ENCODE measurements around the gene HIBADH. TPM values are rescaled to one million over a fixed set of nuclear protein-coding genes. Genes with fewer than 3 reads are reported as not detected.

HIBADH gene
- total RNA-seq, 4 donors from 2014 or later, result 49.3 to 70.9 (median 58.9) TPM

DNA sequence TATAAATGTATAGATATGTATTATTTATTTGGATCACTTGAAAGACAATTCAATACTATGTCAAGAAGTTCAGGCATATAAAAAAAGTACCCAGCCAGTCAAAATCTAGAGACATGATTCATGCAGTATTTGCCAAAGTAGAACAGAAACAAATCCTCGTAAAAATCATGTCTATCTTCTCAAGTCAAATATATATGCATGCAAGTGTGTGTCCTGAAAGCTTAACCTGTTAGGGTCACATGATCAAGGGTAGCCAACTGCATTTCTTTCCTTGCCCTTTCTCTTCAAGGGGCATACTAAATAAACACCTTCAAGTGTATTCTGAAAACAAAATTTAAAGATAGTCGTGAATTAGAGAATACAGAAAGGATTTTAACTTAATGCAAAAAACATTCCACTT, 107.0 kb downstream of the HIBADH start:
- Histone ChIP-seq H3K36me3 (no peaks in the 10 kb centered on the region), H3K4me3 (no peak overlapping the region), H3K4me1 (no peaks in the 10 kb centered on the region), H3K27me3 (no peaks in the 10 kb centered on the region), H3K27ac (no peak overlapping the region), H3K9me3 (no peaks in the 10 kb centered on the region)
- WGBS, 2 donors (ENCODE audit: low coverage in 1 of 2), result 83 to 89% methylated on average over 2 of the region's 2 CpGs
- TF ChIP-seq EP300 (IDR thresholded peaks at IDR 0.05) (no peak), POLR2AphosphoS5 (IDR thresholded peaks at IDR 0.05) (no peak), POLR2A (IDR thresholded peaks at IDR 0.05) (no peak)
- TF ChIP-seq, protein P1, sequence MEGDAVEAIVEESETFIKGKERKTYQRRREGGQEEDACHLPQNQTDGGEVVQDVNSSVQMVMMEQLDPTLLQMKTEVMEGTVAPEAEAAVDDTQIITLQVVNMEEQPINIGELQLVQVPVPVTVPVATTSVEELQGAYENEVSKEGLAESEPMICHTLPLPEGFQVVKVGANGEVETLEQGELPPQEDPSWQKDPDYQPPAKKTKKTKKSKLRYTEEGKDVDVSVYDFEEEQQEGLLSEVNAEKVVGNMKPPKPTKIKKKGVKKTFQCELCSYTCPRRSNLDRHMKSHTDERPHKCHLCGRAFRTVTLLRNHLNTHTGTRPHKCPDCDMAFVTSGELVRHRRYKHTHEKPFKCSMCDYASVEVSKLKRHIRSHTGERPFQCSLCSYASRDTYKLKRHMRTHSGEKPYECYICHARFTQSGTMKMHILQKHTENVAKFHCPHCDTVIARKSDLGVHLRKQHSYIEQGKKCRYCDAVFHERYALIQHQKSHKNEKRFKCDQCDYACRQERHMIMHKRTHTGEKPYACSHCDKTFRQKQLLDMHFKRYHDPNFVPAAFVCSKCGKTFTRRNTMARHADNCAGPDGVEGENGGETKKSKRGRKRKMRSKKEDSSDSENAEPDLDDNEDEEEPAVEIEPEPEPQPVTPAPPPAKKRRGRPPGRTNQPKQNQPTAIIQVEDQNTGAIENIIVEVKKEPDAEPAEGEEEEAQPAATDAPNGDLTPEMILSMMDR (IDR thresholded peaks at IDR 0.05), result no peak
- ATAC-seq, result no peak

DNA sequence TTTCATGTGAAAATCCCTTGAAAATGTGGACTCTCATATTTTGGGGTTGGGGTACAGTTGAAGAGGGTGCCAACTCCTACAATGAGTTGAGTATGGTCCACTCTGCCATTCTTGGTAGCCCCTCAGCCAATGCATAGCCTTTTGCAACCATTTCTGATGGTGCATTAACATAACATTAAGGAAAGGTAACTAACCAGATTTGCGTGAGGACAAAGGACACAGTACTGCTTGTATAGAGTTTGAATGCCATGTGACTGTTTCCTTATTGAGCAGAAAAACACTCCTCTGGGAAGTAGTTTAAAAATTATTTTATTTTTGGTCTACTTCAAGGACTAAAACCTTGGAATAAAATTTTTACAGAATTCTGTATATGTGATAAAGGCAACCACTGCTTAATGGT, 107.9 kb downstream of the HIBADH start:
- Histone ChIP-seq H3K36me3 (no peaks in the 10 kb centered on the region), H3K4me1 (no peaks in the 10 kb centered on the region), H3K9me3 (no peaks in the 10 kb centered on the region), H3K27me3 (no peaks in the 10 kb centered on the region), H3K4me3 (no peak overlapping the region), H3K27ac (no peak overlapping the region)
- no peak for TF ChIP-seq POLR2AphosphoS5 (IDR thresholded peaks at IDR 0.05)
- TF ChIP-seq, protein P1 (IDR thresholded peaks at IDR 0.05), result no peak
- TF ChIP-seq EP300 (IDR thresholded peaks at IDR 0.05), result no peak
- TF ChIP-seq POLR2A (IDR thresholded peaks at IDR 0.05), result no peak
- WGBS, 2 donors (ENCODE audit: low coverage in 1 of 2), result 100% methylated on average over 1 of the region's 1 CpG
- no peak for ATAC-seq

DNA sequence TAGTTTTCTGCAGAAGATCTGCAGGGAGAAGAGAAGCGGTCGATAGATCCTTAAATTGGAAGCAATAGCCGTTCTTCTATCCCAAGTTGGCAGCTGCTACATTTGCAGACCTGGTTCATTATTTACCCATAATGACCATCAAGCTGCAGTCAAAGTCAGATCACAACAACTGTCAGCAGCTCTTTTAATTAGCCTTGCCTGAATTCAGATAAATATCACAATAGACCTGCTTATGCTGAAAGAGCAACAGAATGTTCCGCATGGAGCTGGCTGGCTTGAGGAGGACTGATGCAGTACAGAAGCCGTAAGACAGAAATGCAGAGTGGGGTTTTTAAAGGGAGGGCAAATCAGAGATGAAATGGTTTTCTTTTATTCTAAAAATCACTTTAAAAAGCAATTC, 109.4 kb downstream of the HIBADH start:
- no peaks in the 10 kb centered on the region for H3K27me3 ChIP-seq
- ATAC-seq, result no peak
- WGBS, 2 donors (ENCODE audit: low coverage in 1 of 2), result 86 to 93% methylated on average over 5 of the region's 5 CpGs
- no peak overlapping the region for H3K4me3 ChIP-seq
- H3K36me3 ChIP-seq, result no peaks in the 10 kb centered on the region
- no peak overlapping the region for H3K27ac ChIP-seq
- TF ChIP-seq POLR2A (IDR thresholded peaks at IDR 0.05) (no peak), POLR2AphosphoS5 (IDR thresholded peaks at IDR 0.05) (no peak)
- TF ChIP-seq, protein P1 (IDR thresholded peaks at IDR 0.05), result no peak
- H3K4me1 ChIP-seq, result no peaks in the 10 kb centered on the region
- no peaks in the 10 kb centered on the region for H3K9me3 ChIP-seq

DNA sequence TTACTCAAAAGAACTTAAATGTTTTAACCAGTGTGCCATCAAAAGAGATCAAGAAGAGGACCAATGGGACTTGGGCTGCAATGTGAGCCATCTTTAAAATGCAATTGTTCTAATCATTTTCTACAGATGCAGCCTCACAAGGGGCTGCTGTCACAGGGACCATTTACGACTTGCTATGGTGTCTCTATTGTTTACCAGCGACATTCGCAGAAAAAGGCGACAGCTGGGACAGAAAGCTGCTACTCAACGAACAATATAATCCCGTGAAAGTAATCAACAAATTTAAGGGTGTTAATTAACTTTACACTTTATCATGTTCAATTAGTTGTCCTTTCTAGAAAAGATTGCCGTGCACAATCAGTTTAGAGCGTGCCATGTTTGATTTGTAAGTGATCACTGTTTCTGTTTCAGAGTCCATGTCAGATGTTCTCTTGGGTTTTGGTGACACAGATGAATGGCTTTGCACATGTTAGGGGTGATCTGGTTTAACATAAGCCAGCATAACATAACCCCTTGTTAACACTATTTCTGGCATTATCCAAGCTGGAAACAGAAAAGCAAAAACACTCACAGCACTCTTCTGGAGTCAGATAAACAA, 110.8 kb downstream of the HIBADH start:
- no peaks in the 10 kb centered on the region for H3K9me3 ChIP-seq
- TF ChIP-seq EP300 (IDR thresholded peaks at IDR 0.05) (no peak), POLR2AphosphoS5 (IDR thresholded peaks at IDR 0.05) (no peak), POLR2A (IDR thresholded peaks at IDR 0.05) (no peak)
- TF ChIP-seq, protein P1 (IDR thresholded peaks at IDR 0.05), result no peak
- H3K4me3 ChIP-seq, result no peak overlapping the region
- no peak overlapping the region for H3K27ac ChIP-seq
- no peaks in the 10 kb centered on the region for H3K4me1 ChIP-seq
- H3K36me3 ChIP-seq, result no peaks in the 10 kb centered on the region
- 91 to 97% methylated on average over 8 of the region's 8 CpGs for WGBS, 2 donors (ENCODE audit: low coverage in 1 of 2)
- no peak for ATAC-seq
- H3K27me3 ChIP-seq, result no peaks in the 10 kb centered on the region

DNA sequence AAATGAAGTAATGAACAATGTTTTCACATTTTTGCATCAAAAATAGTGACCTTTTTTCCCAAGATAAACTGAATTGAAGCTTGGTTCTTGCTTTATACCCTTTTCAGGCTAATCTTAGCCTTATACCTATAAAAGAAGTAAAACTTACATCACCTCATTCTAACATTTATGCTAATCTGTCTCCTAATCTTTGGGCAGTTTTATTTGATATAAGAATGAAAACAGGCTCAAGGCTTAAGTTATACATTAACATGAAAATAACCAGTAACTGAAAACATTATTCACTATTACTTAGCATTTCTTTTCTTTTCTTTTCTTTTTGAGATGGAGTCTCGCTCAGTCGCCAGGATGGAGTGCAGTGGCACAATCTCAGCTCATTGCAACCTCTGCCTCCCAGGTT, 113.1 kb downstream of the HIBADH start:
- H3K4me1 ChIP-seq, result no peaks in the 10 kb centered on the region
- H3K27ac ChIP-seq, result no peak overlapping the region
- no peak overlapping the region for H3K4me3 ChIP-seq
- TF ChIP-seq POLR2A (IDR thresholded peaks at IDR 0.05) (no peak), EP300 (IDR thresholded peaks at IDR 0.05) (no peak), POLR2AphosphoS5 (IDR thresholded peaks at IDR 0.05) (no peak)
- TF ChIP-seq, protein P1 (IDR thresholded peaks at IDR 0.05), result no peak
- no peaks in the 10 kb centered on the region for H3K9me3 ChIP-seq
- no peaks in the 10 kb centered on the region for H3K27me3 ChIP-seq
- WGBS, 2 donors (ENCODE audit: low coverage in 1 of 2), result 100% methylated on average over 2 of the region's 2 CpGs
- no peaks in the 10 kb centered on the region for H3K36me3 ChIP-seq
- no peak for ATAC-seq
